Fibroblast of lung (primary cell): Measurements from ENCODE around the gene XRCC2. TPM values are rescaled to one million over a fixed set of nuclear protein-coding genes. Genes with fewer than 3 reads are reported as not detected.

ENCODE experiments used
- DNase-seq, 2 donors: peaks; one replicate each; pipeline versions ENCODE4 v3.0.0 to v3.0.0-alpha.2; 2010; ENCODE audit warnings: low read depth in 2 of 2
- H2AFZ ChIP-seq: 2 replicates; pipeline ENCODE4 v1.5.1; 2012; ENCODE audit warnings: low read length, control low read depth, inconsistent platforms
- H3K27ac ChIP-seq: 2 replicates; pipeline ENCODE4 v1.5.1; 2011; ENCODE audit warnings: low read length, control low read depth; ENCODE audit not compliant: insufficient read depth
- H3K27me3 ChIP-seq: 2 replicates; pipeline ENCODE4 v1.5.1; 2011; ENCODE audit warnings: mild to moderate bottlenecking, low read length; ENCODE audit not compliant: control insufficient read depth, insufficient read depth
- H3K36me3 ChIP-seq: 2 replicates; pipeline ENCODE4 v1.5.1; 2011; ENCODE audit warnings: low read length; ENCODE audit not compliant: control insufficient read depth, insufficient read depth
- H3K4me1 ChIP-seq: 2 replicates; pipeline ENCODE4 v1.5.1; 2011; ENCODE audit warnings: low read length; ENCODE audit not compliant: control insufficient read depth, insufficient read depth; ENCODE audit errors: extremely low read depth
- H3K4me2 ChIP-seq: 2 replicates; pipeline ENCODE4 v1.5.1; 2011; ENCODE audit warnings: low read length, control low read depth; ENCODE audit not compliant: insufficient read depth; ENCODE audit errors: extremely low read depth
- H3K4me3 ChIP-seq, 4 experiments: fragments of 200-600 bp in 1 of 4; sonication (generic) in 1 of 4; replicated peaks in 1 of 4; 2 replicates each; pipeline ENCODE4 v1.5.1; 2011 to 2016; ENCODE audit warnings: low read length in 4 of 4, low read depth in 3 of 4, mild to moderate bottlenecking in 3 of 4, control low read depth in 2 of 4, inconsistent platforms in 1 of 4, mixed read lengths in 1 of 4; ENCODE audit not compliant: insufficient read depth in 1 of 4; ENCODE audit errors: control extremely low read depth in 1 of 4
- H3K79me2 ChIP-seq: 2 replicates; pipeline ENCODE4 v1.5.1; 2012; ENCODE audit warnings: mild to moderate bottlenecking, low read length, inconsistent platforms; ENCODE audit not compliant: control insufficient read depth, insufficient read depth
- H3K9ac ChIP-seq: 2 replicates; pipeline ENCODE4 v1.5.1; 2011; ENCODE audit warnings: mild to moderate bottlenecking, low read length, control low read depth; ENCODE audit not compliant: insufficient read depth
- H3K9me3 ChIP-seq: 2 replicates; pipeline ENCODE4 v1.5.1; 2012; ENCODE audit warnings: low read depth, low read length; ENCODE audit not compliant: control insufficient read depth, insufficient read depth
- H4K20me1 ChIP-seq: 2 replicates; pipeline ENCODE4 v1.5.1; 2011; ENCODE audit warnings: low read length; ENCODE audit not compliant: control insufficient read depth, insufficient read depth; ENCODE audit errors: extremely low read depth
- EZH2 ChIP-seq: IDR thresholded peaks from 2 replicates; pipeline ENCODE4 v1.5.1; 2012; ENCODE audit warnings: low read length, control low read depth, mild to moderate bottlenecking; ENCODE audit errors: missing control alignments
- polyA plus RNA-seq, 2 donors: library from polyadenylated mRNA; depleted of rRNA in 1 of 2; stranded (reverse) in 1 of 2; unstranded in 1 of 2; fragments of >200 nt; gene quantifications; 2 replicates each; pipeline ENCODE4 v1.2.1, GENCODE V29; 2011 to 2012; ENCODE audit warnings: missing spikeins in 1 of 2
- total RNA-seq: library from RNA; depleted of rRNA; stranded (reverse); fragments of >200 nt; gene quantifications from 2 replicates; pipeline ENCODE4 v1.2.1, GENCODE V29; 2014
- TF ChIP-seq, protein P1 (sequence below), 2 donors: IDR thresholded peaks in 1 of 2; conservative IDR thresholded peaks in 1 of 2; 1 replicate in 1 of 2; 2 replicates in 1 of 2; pipeline ENCODE4 v1.5.1; 2011 to 2012; ENCODE audit warnings: low read length in 2 of 2, control low read depth in 1 of 2, inconsistent platforms in 1 of 2, low read depth in 1 of 2, mild to moderate bottlenecking in 1 of 2

The XRCC2 gene
- total and polyA plus RNA-seq, 2 donors (not counting 1 experiment from before 2014, with no cell fraction given), result 0.66 to 1.4 TPM

DNA sequence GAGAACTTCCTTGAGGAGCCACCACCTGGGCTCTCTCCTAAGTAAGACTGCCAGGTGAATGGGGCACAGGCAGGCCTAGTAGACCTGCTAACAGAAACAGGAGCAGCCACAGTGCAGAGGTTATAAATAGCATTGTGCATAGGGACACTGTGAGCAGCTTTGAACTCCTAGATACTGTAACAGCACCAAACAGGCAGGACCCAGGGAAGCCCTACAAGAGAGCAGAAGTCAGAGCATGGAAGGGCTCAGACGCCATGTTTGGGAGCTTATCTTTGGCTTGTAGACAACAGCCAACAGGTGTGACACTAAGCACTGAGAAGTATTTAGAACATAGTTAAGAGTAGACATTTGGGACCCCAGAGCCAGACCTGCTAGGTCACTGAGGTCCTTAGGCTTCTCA is 14.5 kb downstream of the XRCC2 start:
- Histone ChIP-seq H3K9me3 (no peaks in the 10 kb centered on the region), H3K79me2 (peaks cover 13% of the 10 kb centered on the region), H3K4me2 (no peak overlapping the region), H3K4me3 (no peak overlapping the region), H2AFZ (peak overlapping the region; percentile 17), H4K20me1 (no peaks in the 10 kb centered on the region), H3K4me1 (no peaks in the 10 kb centered on the region), H3K27me3 (no peaks in the 10 kb centered on the region), H3K27ac (no peak overlapping the region), H3K36me3 (no peaks in the 10 kb centered on the region), H3K9ac (no peak overlapping the region)
- DNase-seq, result no peak
- TF ChIP-seq, protein P1, sequence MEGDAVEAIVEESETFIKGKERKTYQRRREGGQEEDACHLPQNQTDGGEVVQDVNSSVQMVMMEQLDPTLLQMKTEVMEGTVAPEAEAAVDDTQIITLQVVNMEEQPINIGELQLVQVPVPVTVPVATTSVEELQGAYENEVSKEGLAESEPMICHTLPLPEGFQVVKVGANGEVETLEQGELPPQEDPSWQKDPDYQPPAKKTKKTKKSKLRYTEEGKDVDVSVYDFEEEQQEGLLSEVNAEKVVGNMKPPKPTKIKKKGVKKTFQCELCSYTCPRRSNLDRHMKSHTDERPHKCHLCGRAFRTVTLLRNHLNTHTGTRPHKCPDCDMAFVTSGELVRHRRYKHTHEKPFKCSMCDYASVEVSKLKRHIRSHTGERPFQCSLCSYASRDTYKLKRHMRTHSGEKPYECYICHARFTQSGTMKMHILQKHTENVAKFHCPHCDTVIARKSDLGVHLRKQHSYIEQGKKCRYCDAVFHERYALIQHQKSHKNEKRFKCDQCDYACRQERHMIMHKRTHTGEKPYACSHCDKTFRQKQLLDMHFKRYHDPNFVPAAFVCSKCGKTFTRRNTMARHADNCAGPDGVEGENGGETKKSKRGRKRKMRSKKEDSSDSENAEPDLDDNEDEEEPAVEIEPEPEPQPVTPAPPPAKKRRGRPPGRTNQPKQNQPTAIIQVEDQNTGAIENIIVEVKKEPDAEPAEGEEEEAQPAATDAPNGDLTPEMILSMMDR (conservative IDR thresholded peaks at IDR 0.05 in 1 of 2, IDR thresholded peaks at IDR 0.05 in 1 of 2; ENCODE audit: low read depth in 1 of 2, low read length in 2 of 2), result no peak
- TF ChIP-seq EZH2, result no peak

GRCh38 chr7:152660021-152660420 is 15.9 kb downstream of the XRCC2 start:
- H3K4me2 ChIP-seq, result no peak overlapping the region
- H4K20me1 ChIP-seq, result no peaks in the 10 kb centered on the region
- H3K79me2 ChIP-seq, result peaks cover 10% of the 10 kb centered on the region
- TF ChIP-seq EZH2, result no peak
- TF ChIP-seq, protein P1 (conservative IDR thresholded peaks at IDR 0.05 in 1 of 2, IDR thresholded peaks at IDR 0.05 in 1 of 2; ENCODE audit: low read depth in 1 of 2, low read length in 2 of 2), result no peak
- DNase-seq, result no peak
- H3K27ac ChIP-seq, result no peak overlapping the region
- H2AFZ ChIP-seq, result no peak overlapping the region
- no peak overlapping the region for H3K9ac ChIP-seq
- no peaks in the 10 kb centered on the region for H3K9me3 ChIP-seq
- no peaks in the 10 kb centered on the region for H3K27me3 ChIP-seq
- no peaks in the 10 kb centered on the region for H3K4me1 ChIP-seq
- H3K36me3 ChIP-seq, result no peaks in the 10 kb centered on the region
- no peak overlapping the region for H3K4me3 ChIP-seq

GRCh38 chr7:152654971-152655370 is 21.0 kb downstream of the XRCC2 start:
- no peaks in the 10 kb centered on the region for H3K36me3 ChIP-seq
- H2AFZ ChIP-seq, result peak overlapping the region; percentile 26
- no peak overlapping the region for H3K4me2 ChIP-seq
- DNase-seq, result no peak
- H3K27ac ChIP-seq, result no peak overlapping the region
- H3K4me3 ChIP-seq, result no peak overlapping the region
- H3K27me3 ChIP-seq, result no peaks in the 10 kb centered on the region
- no peaks in the 10 kb centered on the region for H3K4me1 ChIP-seq
- H3K79me2 ChIP-seq, result no peaks in the 10 kb centered on the region
- no peak overlapping the region for H3K9ac ChIP-seq
- no peaks in the 10 kb centered on the region for H4K20me1 ChIP-seq
- no peaks in the 10 kb centered on the region for H3K9me3 ChIP-seq
- TF ChIP-seq, protein P1 (conservative IDR thresholded peaks at IDR 0.05 in 1 of 2, IDR thresholded peaks at IDR 0.05 in 1 of 2; ENCODE audit: low read depth in 1 of 2, low read length in 2 of 2), result no peak
- TF ChIP-seq EZH2, result no peak
